ENCODE data around the gene IGFBP4.

IGFBP4 gene

DNA sequence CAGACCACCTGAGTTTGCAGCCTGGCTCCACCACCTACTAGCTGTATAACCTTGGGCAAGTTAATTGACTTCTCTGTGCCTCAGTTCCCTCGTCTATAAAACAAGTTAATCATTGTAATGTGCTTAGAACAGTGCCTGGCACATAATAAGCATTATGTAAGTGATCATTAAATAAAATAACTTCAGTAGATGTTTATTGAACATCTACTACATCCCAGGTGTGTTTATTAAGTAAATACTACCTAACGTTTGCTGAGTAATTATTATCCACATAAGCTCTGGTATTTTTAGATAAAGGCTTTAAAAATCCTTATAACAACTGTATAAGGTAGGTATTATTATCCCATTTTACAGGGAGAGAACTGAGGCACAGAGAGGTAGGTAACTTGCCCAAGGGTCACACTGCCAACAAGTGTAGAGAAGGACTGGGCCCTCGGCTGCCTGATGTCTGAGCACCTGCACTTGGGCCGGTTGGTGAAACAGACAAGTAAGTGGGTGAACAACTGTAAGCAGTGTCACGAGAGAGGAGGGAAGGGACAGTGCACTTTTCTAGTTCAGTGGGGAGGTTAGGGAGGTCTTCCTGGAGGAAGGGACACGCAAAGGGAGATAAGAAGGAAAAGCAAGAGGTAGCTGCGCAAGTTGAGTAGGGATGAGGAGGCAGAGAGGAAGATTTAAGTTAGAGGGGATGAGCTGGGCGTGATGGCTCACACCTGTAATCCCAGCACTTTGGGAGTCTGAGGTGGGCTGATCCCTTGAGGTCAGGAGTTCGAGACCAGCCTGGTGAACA is 53.6 kb downstream of the IGFBP4 start:
- Histone ChIP-seq H3K27me3 (ENCODE audit: control insufficient read depth, insufficient read depth, low read length) (no peaks in the 10 kb centered on the region), H3K36me3 (ENCODE audit: control insufficient read depth, insufficient read depth, low read length) (no peaks in the 10 kb centered on the region), H3K4me1 (ENCODE audit: control insufficient read depth, insufficient read depth, low read length) (peaks cover 27% of the 10 kb centered on the region), H3K9ac (ENCODE audit: low read length) (no peak overlapping the region), H3K4me3 (ENCODE audit: low read length) (no peak overlapping the region), H3K27ac (ENCODE audit: low read depth, low read length) (no peak overlapping the region)

DNA sequence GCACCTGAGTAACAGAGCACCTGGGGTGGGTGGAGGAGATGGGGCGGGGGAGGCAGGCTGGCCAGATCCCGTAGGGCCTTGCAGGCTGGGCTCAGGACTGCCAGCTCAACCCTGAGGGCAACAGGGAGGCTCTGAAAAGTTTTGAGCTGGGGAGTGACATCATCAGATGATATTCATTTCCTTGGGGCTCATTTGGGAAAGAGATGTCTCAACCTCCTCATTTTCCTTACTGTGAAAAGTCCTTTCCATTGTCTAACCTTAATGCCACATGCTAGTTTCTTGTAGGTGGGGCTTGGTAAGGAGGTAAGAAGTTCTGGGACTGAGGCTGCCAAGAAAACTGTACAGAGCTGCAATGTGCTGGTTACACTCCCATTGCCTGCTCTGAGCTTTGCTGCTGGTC is 54.4 kb downstream of the IGFBP4 start:
- H3K4me1 ChIP-seq (ENCODE audit: control insufficient read depth, insufficient read depth, low read length): peaks cover 27% of the 10 kb centered on the region
- no peak overlapping the region for H3K4me3 ChIP-seq (ENCODE audit: low read length)
- no peaks in the 10 kb centered on the region for H3K36me3 ChIP-seq (ENCODE audit: control insufficient read depth, insufficient read depth, low read length)
- H3K27me3 ChIP-seq (ENCODE audit: control insufficient read depth, insufficient read depth, low read length): no peaks in the 10 kb centered on the region
- H3K27ac ChIP-seq (ENCODE audit: low read depth, low read length): peak overlapping the region; percentile 72
- no peak overlapping the region for H3K9ac ChIP-seq (ENCODE audit: low read length)

DNA sequence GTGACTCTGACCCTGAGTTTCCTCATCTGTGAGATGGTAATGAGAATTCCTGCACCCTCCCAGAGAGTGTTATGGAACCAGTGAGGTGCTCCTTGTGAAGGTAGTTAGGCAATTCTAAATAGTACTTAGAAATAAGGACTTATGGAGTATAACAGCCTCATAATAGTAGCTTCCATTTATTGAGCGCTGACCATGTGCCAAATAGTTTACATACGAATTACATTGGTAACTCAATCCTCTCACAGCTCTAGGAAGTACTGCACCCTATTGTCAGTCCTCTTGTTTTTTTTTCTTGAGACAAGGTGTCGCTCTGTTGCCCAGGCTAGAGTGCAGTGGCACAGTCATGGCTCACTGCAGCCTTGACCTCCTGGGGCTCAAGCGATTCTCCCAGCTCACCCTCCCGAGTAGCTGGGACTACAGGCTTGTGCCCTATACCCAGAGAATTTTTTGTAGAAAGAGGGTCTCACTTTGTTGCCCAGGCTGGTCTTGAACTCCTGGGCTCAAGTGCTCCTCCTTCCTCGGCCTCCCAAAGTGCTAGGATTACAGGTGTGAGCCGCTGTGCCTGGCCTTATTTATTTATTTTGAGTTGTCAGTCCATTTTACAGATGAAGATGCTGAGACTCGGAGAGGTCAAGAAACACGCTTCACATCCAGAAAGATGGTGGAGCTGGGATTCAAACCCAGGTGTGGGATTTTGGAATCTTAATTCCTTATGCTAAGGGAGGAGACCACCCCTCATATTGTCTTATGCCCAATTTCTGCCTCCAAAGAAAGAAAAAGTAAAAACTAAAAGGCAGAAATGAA is 55.2 kb downstream of the IGFBP4 start:
- Histone ChIP-seq H3K27me3 (ENCODE audit: control insufficient read depth, insufficient read depth, low read length) (no peaks in the 10 kb centered on the region), H3K4me1 (ENCODE audit: control insufficient read depth, insufficient read depth, low read length) (peaks cover 27% of the 10 kb centered on the region), H3K9ac (ENCODE audit: low read length) (no peak overlapping the region), H3K36me3 (ENCODE audit: control insufficient read depth, insufficient read depth, low read length) (no peaks in the 10 kb centered on the region), H3K4me3 (ENCODE audit: low read length) (peak overlapping the region; percentile 25), H3K27ac (ENCODE audit: low read depth, low read length) (peak overlapping the region; percentile 72)

DNA sequence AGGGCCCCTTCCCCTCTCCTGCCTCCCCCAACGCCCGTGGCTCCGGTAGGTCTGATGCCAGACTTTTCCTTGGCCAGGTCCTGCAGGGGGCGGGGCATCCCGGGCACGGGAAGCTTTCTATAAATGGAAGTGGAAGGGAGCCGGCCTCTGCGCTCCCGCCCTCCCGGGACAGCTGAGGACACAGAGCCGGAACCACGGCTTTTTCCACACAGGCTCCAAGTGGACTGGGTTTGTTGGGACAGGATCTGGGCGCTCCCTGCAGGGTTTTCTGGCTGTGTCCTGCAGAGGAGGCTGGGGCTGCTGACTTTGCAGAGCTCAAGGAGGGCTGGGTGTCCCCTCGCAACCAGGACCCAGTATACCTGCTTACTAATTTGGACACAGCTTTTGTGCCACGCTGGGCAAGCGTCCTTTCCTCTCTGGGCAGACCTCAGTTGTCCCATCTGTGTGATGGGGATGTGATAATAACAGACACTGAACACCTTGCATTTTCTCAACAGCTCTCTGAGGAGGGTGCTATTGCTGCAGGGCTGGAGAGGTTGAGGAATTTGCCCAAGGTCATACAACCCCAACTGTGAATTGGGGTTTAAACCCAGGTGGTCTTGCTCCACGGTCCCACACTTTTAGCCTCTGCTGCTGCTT is 56.4 kb downstream of the IGFBP4 start:
- no peaks in the 10 kb centered on the region for H3K27me3 ChIP-seq (ENCODE audit: control insufficient read depth, insufficient read depth, low read length)
- H3K36me3 ChIP-seq (ENCODE audit: control insufficient read depth, insufficient read depth, low read length): no peaks in the 10 kb centered on the region
- H3K4me1 ChIP-seq (ENCODE audit: control insufficient read depth, insufficient read depth, low read length): peaks cover 27% of the 10 kb centered on the region
- peak overlapping the region; percentile 6 for H3K9ac ChIP-seq (ENCODE audit: low read length)
- H3K4me3 ChIP-seq (ENCODE audit: low read length): peak overlapping the region; percentile 25
- peak overlapping the region; percentile 85 for H3K27ac ChIP-seq (ENCODE audit: low read depth, low read length)

DNA sequence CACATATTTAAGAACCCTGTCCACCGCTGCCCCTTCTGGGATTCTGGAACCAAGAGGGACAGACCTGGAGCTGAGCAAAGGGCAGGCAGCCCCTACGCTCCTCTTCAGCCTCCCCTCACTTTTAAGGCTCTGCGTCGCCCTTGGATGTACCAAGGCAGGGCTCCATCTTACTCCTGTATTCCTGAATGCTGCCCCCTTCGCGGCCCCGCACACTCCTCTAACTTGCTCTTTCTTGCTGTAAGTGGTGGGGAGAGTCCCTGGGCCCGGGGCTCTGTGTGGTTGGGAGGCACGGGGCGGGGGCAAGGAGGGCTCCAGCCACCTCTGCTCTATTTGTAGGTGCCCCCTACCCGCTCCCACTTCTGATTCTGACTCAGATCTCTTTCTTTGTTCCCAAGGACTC is 56.9 kb downstream of the IGFBP4 start:
- H3K4me3 ChIP-seq (ENCODE audit: low read length): peak overlapping the region; percentile 25
- H3K27ac ChIP-seq (ENCODE audit: low read depth, low read length): peak overlapping the region; percentile 85
- H3K36me3 ChIP-seq (ENCODE audit: control insufficient read depth, insufficient read depth, low read length): no peaks in the 10 kb centered on the region
- peak overlapping the region; percentile 6 for H3K9ac ChIP-seq (ENCODE audit: low read length)
- H3K27me3 ChIP-seq (ENCODE audit: control insufficient read depth, insufficient read depth, low read length): no peaks in the 10 kb centered on the region
- peaks cover 27% of the 10 kb centered on the region for H3K4me1 ChIP-seq (ENCODE audit: control insufficient read depth, insufficient read depth, low read length)

DNA sequence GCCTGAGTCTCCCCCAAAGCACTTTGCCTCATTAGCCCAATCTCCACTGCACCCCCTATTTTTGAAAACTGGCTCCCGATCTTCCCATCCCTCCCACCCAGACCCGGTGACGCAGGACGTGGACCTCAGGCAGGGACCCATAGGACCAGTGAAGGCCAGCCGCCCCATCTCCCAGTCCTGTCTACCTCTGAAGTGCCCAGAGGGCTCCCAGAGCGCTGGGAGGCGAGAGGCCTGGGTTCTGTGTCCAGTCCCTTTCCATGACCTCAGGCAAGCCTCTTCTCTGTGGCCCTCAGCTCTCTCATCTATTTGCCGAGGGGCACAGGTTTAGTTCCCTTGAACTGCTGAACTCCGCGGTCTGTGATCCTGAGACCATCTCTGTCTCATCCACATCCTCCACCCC is 57.5 kb downstream of the IGFBP4 start:
- H3K36me3 ChIP-seq (ENCODE audit: control insufficient read depth, insufficient read depth, low read length): no peaks in the 10 kb centered on the region
- H3K4me3 ChIP-seq (ENCODE audit: low read length): peak overlapping the region; percentile 18
- no peak overlapping the region for H3K9ac ChIP-seq (ENCODE audit: low read length)
- peaks cover 27% of the 10 kb centered on the region for H3K4me1 ChIP-seq (ENCODE audit: control insufficient read depth, insufficient read depth, low read length)
- no peak overlapping the region for H3K27ac ChIP-seq (ENCODE audit: low read depth, low read length)
- H3K27me3 ChIP-seq (ENCODE audit: control insufficient read depth, insufficient read depth, low read length): no peaks in the 10 kb centered on the region

DNA sequence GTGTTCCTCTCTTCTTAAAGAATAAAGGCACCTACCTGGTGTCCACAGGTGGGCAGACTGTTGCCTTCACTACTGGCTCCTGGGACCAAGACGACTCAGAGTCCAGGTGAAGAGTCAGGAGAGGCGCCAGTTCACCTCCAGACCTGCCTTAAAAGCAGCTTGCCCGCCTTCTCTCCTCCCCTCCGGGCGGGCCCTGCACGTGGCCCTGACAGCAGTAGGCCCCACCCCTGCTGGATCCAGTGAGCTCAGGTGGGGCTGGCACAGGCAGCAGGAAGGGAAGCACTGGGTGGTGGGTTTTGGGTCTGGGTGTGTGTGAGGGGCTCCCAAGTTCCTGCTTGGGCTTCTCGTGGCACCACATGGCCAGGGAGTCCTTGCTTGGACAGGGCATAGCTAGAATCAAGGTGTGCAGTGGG is 58.3 kb downstream of the IGFBP4 start, which contains the start of gene TNS4:
TSS of gene TNS4 (minus strand) at position 125 of the 413 bp plus-strand sequence. CDS start 5,198 bp downstream, outside the sequence.
- H3K27ac ChIP-seq (ENCODE audit: low read depth, low read length): no peak within 1 kb of the TSS
- H3K4me1 ChIP-seq (ENCODE audit: control insufficient read depth, insufficient read depth, low read length): peaks cover 27% of the 10 kb centered on the region
- no peak within 1 kb of the TSS for H3K9ac ChIP-seq (ENCODE audit: low read length)
- H3K36me3 ChIP-seq (ENCODE audit: control insufficient read depth, insufficient read depth, low read length): no peaks in the 10 kb centered on the region
- H3K4me3 ChIP-seq (ENCODE audit: low read length): peak within 1 kb of the TSS; percentile 18
- no peaks in the 10 kb centered on the region for H3K27me3 ChIP-seq (ENCODE audit: control insufficient read depth, insufficient read depth, low read length)

DNA sequence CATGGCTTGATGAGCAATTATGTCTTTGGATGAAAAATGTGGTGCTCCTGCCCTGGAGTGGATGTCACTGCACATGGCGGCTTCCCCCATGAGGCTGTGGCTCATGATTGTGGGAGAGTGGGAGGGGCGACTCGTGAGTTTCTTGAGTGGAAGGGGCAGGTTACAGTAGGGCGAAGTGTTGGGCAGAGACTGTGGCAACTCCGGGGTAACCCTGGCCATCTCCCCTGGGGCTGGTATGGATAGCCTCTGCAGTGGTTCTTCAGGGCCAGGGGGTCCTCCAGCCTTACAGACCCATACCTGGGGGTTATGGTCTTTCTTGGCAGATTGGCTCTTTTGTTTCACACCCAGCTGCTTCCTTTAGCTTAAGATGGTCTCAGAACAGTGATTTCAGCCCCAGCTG is 59.5 kb downstream of the IGFBP4 start:
- H3K4me3 ChIP-seq (ENCODE audit: low read length): no peak overlapping the region
- no peak overlapping the region for H3K27ac ChIP-seq (ENCODE audit: low read depth, low read length)
- no peaks in the 10 kb centered on the region for H3K36me3 ChIP-seq (ENCODE audit: control insufficient read depth, insufficient read depth, low read length)
- no peaks in the 10 kb centered on the region for H3K27me3 ChIP-seq (ENCODE audit: control insufficient read depth, insufficient read depth, low read length)
- no peak overlapping the region for H3K9ac ChIP-seq (ENCODE audit: low read length)
- H3K4me1 ChIP-seq (ENCODE audit: control insufficient read depth, insufficient read depth, low read length): peaks cover 26% of the 10 kb centered on the region

DNA sequence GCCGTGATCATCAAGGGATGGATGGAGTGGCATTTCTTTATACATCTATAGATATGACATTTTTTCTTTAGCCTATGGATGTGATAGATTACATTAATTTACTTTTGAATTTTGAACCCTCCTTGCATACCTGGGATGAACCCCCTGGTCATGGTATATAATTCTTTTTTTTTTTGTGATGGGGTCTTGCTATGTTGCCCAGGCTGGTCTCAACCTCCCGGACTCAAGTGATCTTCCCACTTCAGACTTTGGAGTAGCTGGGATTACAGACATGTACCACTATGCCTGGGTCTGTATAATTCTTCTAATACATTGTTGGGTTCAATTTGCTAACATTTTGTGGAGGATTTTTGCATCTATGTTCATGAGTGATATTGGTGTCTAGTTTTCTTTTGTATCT is 59.9 kb downstream of the IGFBP4 start:
- H3K27me3 ChIP-seq (ENCODE audit: control insufficient read depth, insufficient read depth, low read length): no peaks in the 10 kb centered on the region
- H3K27ac ChIP-seq (ENCODE audit: low read depth, low read length): no peak overlapping the region
- no peak overlapping the region for H3K9ac ChIP-seq (ENCODE audit: low read length)
- no peaks in the 10 kb centered on the region for H3K36me3 ChIP-seq (ENCODE audit: control insufficient read depth, insufficient read depth, low read length)
- H3K4me1 ChIP-seq (ENCODE audit: control insufficient read depth, insufficient read depth, low read length): peaks cover 21% of the 10 kb centered on the region
- H3K4me3 ChIP-seq (ENCODE audit: low read length): no peak overlapping the region

DNA sequence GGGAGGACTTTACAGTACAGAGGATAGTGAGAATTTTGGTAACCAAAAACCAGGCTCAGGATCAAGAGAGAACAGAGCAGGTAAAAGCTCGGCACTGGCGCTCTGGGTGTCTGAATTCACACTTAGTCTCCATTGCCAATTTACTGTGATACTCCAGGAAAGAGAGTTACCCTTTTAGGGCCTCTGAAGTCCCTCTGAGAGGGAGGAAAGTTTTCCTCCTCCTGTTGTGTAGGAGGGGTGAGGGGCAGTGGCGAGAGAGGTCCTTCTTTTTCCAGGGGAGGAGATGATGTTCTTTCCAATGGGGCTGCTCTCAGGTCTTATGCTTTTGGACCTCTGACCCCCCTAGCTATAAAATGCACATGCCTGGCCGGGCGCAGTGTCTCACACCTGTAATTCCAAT is 63.5 kb downstream of the IGFBP4 start:
- H3K9ac ChIP-seq (ENCODE audit: low read length): no peak overlapping the region
- H3K4me3 ChIP-seq (ENCODE audit: low read length): no peak overlapping the region
- no peaks in the 10 kb centered on the region for H3K4me1 ChIP-seq (ENCODE audit: control insufficient read depth, insufficient read depth, low read length)
- no peak overlapping the region for H3K27ac ChIP-seq (ENCODE audit: low read depth, low read length)
- no peaks in the 10 kb centered on the region for H3K36me3 ChIP-seq (ENCODE audit: control insufficient read depth, insufficient read depth, low read length)
- no peaks in the 10 kb centered on the region for H3K27me3 ChIP-seq (ENCODE audit: control insufficient read depth, insufficient read depth, low read length)
